HEK293 (cell line): Measurements from ENCODE around the gene ARHGEF40.

Experiments
- AEBP2 ChIP-seq: fragments of 450-650 bp; formaldehyde crosslinking; IDR thresholded peaks from 2 replicates; pipeline ENCODE4 v1.5.1; 2016; ENCODE audit warnings: missing biosample characterization, missing genetic modification characterization, borderline replicate concordance
- CTCF ChIP-seq: fragments of 450-650 bp; formaldehyde crosslinking; IDR thresholded peaks from 2 replicates; pipeline ENCODE4 v1.5.1; 2016; ENCODE audit warnings: missing biosample characterization, missing genetic modification characterization
- GFI1B ChIP-seq: fragments of 450-650 bp; formaldehyde crosslinking; IDR thresholded peaks from 2 replicates; pipeline ENCODE4 v1.5.1; 2016; ENCODE audit warnings: missing biosample characterization, missing genetic modification characterization
- SETDB1 ChIP-seq: IDR thresholded peaks from one replicate; pipeline ENCODE4 v1.6.1; 2017; ENCODE audit warnings: mild to moderate bottlenecking, low read length, moderate library complexity, mixed read lengths; ENCODE audit not compliant: insufficient read length
- ZNF18 ChIP-seq: fragments of 450-650 bp; formaldehyde crosslinking; IDR thresholded peaks from 2 replicates; pipeline ENCODE4 v1.5.1; 2016; ENCODE audit warnings: missing biosample characterization, missing genetic modification characterization
- ZNF211 ChIP-seq: fragments of 450-650 bp; formaldehyde crosslinking; IDR thresholded peaks from 2 replicates; pipeline ENCODE4 v1.5.1; 2016; ENCODE audit warnings: low read depth, missing biosample characterization, missing genetic modification characterization
- ZNF76 ChIP-seq: fragments of 450-650 bp; formaldehyde crosslinking; IDR thresholded peaks from 2 replicates; pipeline ENCODE4; 2016; ENCODE audit warnings: low read depth, missing biosample characterization, missing genetic modification characterization, borderline replicate concordance

GRCh38 chr14:21071225-21072030, 1.3 kb downstream of the ARHGEF40 start:
- TF ChIP-seq ZNF76 (tag by site-specific recombination): peak; percentile 44; the same call in 1 of the 2 replicates
- TF ChIP-seq CTCF (tag by site-specific recombination): no peak
- no peak for TF ChIP-seq SETDB1
- TF ChIP-seq AEBP2 (tag by site-specific recombination): no peak
- no peak for TF ChIP-seq GFI1B (tag by site-specific recombination)
- TF ChIP-seq ZNF18 (tag by site-specific recombination): 0 out of 2 replicates have a peak, but pooled peaks have one; percentile 32
- TF ChIP-seq ZNF211 (tag by site-specific recombination): no peak
